Thyroid gland (tissue), 4 donors: ENCODE measurements around the gene USP19.

Source experiments
- CTCF ChIP-seq, 6 experiments: fragments of 200-600 bp in 3 of 6; fragments of 450-650 bp in 3 of 6; sonication (generic) in 3 of 6; IDR thresholded peaks; one replicate each; pipeline ENCODE4 v1.5.1; 2016 to 2019; ENCODE audit warnings: antibody characterized with exemption in 6 of 6, mild to moderate bottlenecking in 2 of 6, inconsistent platforms in 1 of 6, moderate library complexity in 1 of 6
- POLR2A ChIP-seq, 2 donors: fragments of 450-650 bp; IDR thresholded peaks; one replicate each; pipeline ENCODE4 v1.6.1; 2017; ENCODE audit warnings: antibody characterized with exemption in 2 of 2, mild to moderate bottlenecking in 2 of 2, moderate library complexity in 1 of 2

DNA sequence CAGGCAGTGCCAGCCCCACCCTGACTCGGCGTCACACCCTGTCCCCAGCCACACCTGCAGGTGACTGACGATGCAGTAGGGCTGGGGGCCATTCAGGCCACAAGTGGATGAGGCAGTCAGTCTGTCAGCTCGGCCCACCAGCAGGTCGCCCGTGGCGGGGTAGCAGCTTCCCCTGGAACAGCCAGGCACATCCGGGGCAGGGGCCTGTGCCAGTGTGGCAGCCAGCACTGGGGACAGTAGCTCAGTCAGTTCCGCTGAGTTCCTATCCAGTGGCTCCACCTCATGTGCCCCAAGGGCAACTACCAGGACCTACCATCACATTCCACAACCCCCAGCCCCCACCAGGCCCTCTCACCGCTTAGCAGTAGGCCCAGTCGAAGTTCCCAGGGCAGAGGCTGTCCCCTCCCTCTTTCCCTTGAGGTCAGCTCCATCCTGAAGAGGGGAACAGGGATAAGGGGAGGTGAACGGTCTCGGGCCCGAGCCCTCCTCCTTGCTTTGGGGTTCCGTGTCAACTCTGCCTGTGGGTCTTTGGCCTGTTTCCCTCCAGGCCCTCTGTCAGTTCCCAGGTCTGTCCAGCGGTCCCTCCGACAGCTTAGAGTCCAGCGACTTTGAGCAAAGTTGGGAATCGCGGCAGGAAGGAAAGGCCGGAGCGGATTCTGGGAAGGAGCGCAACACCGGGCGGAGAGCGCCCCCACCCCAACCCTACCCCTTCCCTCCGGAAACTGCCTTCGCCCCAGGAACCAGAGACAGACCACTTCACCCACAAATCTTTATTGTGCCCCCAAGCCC lies 12.0 kb upstream of the USP19 start, which contains the start of gene LAMB2:
- TF ChIP-seq POLR2A (IDR thresholded peaks at IDR 0.05) (peak in 1 of 2 donors; percentile 59), CTCF (IDR thresholded peaks at IDR 0.05) (peak in 1 of 6 experiments; percentile 7)
